Activated CD8-positive, alpha-beta memory T cell treated with anti-CD3 and anti-CD28 coated beads for 24 hours (primary cell): Measurements from ENCODE around the gene ACTR3.

Experiments used
- DNase-seq: peaks from one replicate; pipeline ENCODE4 v3.0.0-alpha.2; 2020

ACTR3 gene

GRCh38 chr2:113876503-113877387 is 13.1 kb upstream of the ACTR3 start:
- DNase-seq = peak; percentile 79

GRCh38 chr2:113877711-113878598 is 11.9 kb upstream of the ACTR3 start:
- no peak for DNase-seq

- no peak for DNase-seq
Measured at GRCh38 chr2:113878743-113879142, 11.1 kb upstream of the ACTR3 start.

DNA sequence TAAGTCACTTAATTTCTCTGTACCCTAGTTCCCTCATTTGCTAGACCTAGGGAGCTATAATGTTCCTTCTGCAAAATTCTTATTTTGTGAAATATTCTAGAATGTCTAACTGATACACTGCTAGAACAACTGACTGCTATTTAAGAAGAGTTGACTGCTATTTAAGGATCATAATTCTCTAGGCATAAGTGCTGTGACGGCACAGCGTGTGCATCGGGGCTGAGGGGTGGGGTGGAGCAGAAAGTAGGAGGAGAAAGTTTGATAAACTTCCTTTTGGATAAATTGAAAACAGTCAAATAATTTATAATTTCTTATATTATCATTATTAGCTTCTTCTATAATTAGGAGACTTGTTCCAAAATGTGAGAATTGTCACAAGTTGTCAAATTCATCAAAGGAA is 10.4 kb upstream of the ACTR3 start:
- DNase-seq = no peak

GRCh38 chr2:113886479-113887008 is 3.3 kb upstream of the ACTR3 start:
- DNase-seq = peak; percentile 69

DNA sequence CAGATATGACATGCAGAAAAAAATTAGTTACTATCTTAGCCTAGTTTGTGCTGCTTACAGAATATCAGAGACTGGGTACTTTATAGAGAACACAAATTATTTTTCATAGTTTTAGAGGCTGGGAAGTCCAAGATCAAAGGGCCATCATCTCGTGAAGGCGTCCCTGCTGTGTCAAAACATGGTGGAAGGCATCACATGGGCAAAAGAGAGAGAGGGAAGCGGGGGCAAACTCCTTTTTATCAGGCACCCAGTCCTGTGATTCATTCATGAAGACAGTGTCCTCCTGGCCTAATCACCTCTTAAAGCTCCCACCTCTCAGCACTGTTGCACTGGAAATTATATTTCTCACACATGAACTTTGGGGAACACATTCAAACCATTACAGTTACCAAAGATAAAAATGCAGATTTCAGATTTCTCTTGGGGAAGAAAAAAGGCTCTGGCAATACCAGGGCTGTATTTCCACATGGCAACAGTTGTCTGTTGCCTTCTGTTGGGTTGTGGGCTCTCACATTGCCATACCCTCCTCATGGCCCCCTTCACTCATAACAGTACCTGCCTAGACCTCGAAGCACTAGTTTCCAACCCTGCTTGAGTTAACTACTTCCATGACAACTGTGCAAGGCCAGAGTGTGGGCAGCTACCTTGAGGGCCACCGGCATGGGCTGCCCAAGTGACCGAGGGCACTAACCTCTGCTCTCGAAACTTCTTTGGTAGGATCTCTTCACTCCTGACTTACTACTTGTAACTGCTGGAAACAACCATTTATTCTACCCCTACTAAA is 2.7 kb upstream of the ACTR3 start:
- no peak for DNase-seq

DNA sequence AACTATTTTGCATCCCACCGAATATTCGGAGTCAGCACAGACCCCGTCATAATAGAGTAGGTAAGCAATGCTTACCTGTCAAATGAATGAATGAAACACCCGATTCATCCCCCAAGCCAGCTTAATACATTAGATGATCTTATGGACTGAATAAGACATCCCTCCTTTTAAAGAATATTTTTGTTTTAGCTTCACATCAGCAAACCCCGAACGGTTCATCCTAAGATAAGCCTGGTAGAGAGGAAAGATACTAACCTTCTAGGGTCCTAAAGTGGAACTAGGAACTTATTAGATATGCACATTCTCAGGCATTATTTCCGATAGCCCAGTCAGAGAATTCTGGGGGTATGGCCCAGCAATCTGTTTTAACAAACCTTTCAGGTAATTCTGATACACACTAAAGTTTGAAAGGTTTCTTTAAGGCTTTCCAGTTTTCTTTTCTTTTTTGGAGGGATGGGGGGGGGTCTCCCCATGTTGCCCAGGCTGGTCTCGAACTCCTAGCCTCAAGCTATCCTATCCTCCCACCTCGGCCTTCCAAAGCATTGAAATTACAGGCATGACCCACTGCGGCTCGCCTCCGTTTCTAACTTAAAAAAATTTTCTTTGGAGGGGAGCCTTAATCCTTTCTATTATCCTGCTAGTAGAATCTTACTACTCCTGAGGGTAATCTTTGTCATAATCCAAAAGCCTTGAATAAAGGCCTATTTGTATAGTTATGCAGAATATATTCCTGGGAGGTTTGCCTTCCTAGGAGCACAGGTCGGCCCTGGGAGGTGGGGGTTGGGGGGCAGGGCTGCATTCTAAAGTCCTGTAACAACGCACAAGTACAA is 1.0 kb upstream of the ACTR3 start:
- no peak for DNase-seq

- DNase-seq = peak; percentile 84
Measured at GRCh38 chr2:113890253-113891235, 655 bp downstream of the ACTR3 start.

- DNase-seq = no peak
Measured at GRCh38 chr2:113891265-113891959, 1.5 kb downstream of the ACTR3 start.

DNA sequence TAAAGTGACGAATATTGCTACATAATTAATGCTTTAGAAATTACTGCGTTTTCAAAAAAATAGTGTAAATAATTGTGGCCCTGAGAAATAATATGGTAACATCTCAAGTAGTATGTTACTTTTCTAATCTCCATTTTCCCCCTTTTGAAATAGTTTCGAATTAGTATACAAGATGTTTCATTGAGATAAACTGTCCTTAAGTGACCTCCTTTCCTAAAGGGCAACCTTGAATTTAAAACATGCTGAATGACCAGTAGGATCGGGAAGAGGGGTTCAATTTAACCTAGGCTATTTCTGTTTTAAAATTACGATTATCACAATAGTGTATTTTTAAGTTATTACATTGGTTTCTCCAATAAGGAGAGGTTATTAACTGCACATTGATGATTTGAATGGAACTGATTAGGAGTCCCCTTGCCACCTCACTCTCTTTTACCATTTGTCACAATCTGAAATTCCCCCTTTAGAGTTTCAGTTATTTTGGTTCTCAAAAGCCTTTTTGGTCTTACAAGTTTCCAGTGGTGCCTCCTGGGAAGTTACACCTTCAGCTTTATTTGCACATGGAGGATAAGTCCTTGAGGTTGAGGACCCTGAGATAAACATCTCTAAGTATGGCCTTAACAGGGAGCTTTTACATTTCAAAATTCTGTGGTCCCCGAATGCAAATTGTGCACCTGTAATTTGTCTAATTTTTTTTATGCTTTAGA is 2.3 kb downstream of the ACTR3 start:
- no peak for DNase-seq

- DNase-seq = no peak
Measured at GRCh38 chr2:113894156-113894743, 4.4 kb downstream of the ACTR3 start.

GRCh38 chr2:113895301-113895700 is 5.4 kb downstream of the ACTR3 start:
- no peak for DNase-seq

- no peak for DNase-seq
Measured at GRCh38 chr2:113895819-113896563, 6.1 kb downstream of the ACTR3 start.

DNA sequence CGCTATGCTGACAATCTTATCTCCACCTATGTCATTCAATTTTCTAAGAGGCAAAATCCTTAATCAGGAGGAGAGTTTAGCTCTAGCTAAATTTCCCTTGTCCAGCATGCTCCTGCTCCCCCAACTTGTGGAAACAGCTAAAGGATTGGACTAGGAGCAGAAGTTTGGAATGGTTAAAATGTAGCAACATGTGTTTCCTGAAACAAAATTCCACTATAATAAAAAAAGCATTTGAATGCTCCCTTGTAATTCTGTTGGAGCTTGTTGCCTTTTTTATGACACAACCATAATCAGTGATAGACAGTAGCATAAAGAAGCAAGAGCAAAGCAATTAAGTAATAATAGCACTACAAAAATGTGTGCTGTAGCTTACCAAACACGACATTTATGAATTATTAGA is 6.9 kb downstream of the ACTR3 start:
- no peak for DNase-seq

DNA sequence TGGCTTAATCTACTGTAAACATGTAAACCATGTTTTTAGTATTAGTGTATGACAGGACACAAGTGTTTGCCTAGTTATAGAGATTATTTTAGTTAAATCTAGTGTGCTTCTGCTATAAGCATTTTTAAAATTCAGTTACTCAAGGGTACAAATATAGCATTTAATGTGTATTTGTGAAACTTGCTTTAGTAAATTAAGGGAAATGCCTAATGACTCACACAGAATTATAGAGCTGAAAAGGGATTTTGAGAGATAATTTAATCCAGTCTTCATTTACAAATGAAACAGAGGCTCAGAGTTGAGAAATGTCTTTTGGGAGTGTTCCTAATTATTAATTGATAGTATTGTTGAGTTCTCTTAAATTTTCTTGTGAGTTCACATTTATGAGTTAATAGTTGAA is 8.2 kb downstream of the ACTR3 start:
- DNase-seq = no peak

GRCh38 chr2:113899166-113899565 is 9.3 kb downstream of the ACTR3 start:
- DNase-seq = no peak

DNA sequence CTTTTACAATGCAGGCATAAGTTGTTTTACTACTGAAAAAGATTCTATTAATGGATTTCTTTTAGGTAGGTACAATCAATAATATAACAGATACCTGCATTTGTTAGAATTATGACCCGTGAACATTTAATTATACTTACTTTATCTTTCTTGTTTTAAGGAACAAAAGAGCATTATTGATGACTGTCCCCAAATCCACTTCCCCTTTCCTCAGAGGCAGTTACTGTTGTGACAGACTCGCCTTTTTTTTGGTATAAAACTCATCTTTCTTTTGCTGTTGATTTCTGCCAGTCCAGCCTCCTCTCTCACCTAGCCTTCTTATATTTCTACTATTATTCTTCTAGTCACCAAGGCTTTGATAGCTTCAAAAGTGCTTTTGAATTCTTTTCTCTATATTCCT is 12.1 kb downstream of the ACTR3 start:
- no peak for DNase-seq

DNA sequence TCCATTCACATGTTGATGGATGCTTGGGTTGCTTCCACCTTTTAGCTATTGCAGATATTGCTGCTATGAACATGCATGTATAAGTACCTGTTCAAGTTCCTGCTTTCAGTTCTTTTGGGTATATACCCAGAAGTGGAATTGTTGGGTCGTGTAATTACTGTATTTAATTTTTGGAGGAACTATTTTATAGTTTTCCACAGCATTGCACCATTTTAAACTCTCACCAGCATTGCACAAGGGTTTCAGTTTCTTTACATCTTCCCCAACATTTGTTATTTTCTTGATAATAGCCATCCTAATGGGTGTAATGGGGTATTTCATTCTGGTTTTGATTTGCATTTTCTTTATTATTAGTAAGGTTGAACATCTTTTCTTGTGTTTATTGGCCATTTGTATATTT is 16.0 kb downstream of the ACTR3 start:
- no peak for DNase-seq
